GM12878 (cell line): ENCODE measurements around the gene NECAB3. TPM values are rescaled to one million over a fixed set of nuclear protein-coding genes. Genes with fewer than 3 reads are reported as not detected.

Experiments used
- ATAC-seq: fragments of 200-7000 bp; cut with Tn5 transposase; 3 replicates; pipeline ENCODE4 v1.9.1; 2020; ENCODE audit warnings: mild to moderate bottlenecking, moderate library complexity
- BruUV-seq: library from RNA; stranded (reverse); fragments of 400-500 nt; replicated peaks from 2 replicates; lab custom pipeline; 2021; lab: Mats Ljungman, UMichigan
- CTCF ChIA-PET: fragments of 300-600 bp; sonication (Branson Sonifier 250); formaldehyde crosslinking; extraction: SDS; loops from one replicate; lab custom pipeline; 2021; ENCODE audit warnings: inconsistent platforms; lab: Yijun Ruan, JAX
- POLR2A ChIA-PET: fragments of 350-600 bp; formaldehyde crosslinking; extraction: SDS; loops from one replicate; lab custom pipeline; 2021; ENCODE audit warnings: inconsistent platforms; lab: Charles Lee
- RAD21 ChIA-PET: fragments of 300-600 bp; sonication (Branson Sonifier 250); formaldehyde crosslinking; loops from one replicate; lab custom pipeline; 2023; ENCODE audit warnings: antibody characterized with exemption; ENCODE audit not compliant: unreplicated experiment; lab: Charles Lee
- SMC1A ChIA-PET: fragments of 300-600 bp; sonication (Branson Sonifier 250); formaldehyde crosslinking; loops from one replicate; lab custom pipeline; 2023; ENCODE audit not compliant: unreplicated experiment, uncharacterized antibody; lab: Charles Lee
- DNase-seq: peaks from one replicate; pipeline ENCODE4 v3.0.0-alpha.2; 2011; ENCODE audit warnings: low read depth, low spot score
- FAIRE-seq: peaks from 3 replicates; lab custom pipeline; 2011; peaks lifted over from hg19 to GRCh38; lab: Jason Lieb, UNC
- H2AFZ ChIP-seq: 2 replicates; pipeline ENCODE4 v1.6.0; 2011; ENCODE audit warnings: low read depth, low read length, control low read depth; ENCODE audit not compliant: control insufficient read depth
- H3K27ac ChIP-seq: 2 replicates; pipeline ENCODE4 v1.5.1; 2011; ENCODE audit warnings: control low read depth; ENCODE audit not compliant: control insufficient read depth, insufficient read depth
- H3K27me3 ChIP-seq, 2 experiments: replicated peaks in 1 of 2; 2 replicates each; pipeline versions ENCODE4 v1.6.0 to v1.6.1; 2011; ENCODE audit warnings: low read length in 1 of 2; ENCODE audit not compliant: control insufficient read depth in 2 of 2, insufficient read depth in 2 of 2
- H3K36me3 ChIP-seq, 2 experiments: 2 replicates each; pipeline ENCODE4 v1.5.1; 2011; ENCODE audit warnings: low read length in 1 of 2; ENCODE audit not compliant: control insufficient read depth in 2 of 2, insufficient read depth in 2 of 2
- H3K4me1 ChIP-seq: 2 replicates; pipeline ENCODE4 v1.6.1; 2011; ENCODE audit warnings: mild to moderate bottlenecking, low read length, moderate library complexity, mixed read lengths; ENCODE audit not compliant: control insufficient read depth, insufficient read depth
- H3K4me2 ChIP-seq: 2 replicates; pipeline ENCODE4 v1.6.0; 2011; ENCODE audit warnings: control low read depth; ENCODE audit not compliant: control insufficient read depth, insufficient read depth
- H3K4me3 ChIP-seq: fragments of 200-600 bp; sonication (generic); 2 replicates; pipeline ENCODE4 v1.5.1; 2016
- H3K79me2 ChIP-seq: 2 replicates; pipeline ENCODE4 v1.6.0; 2011; ENCODE audit warnings: low read length; ENCODE audit not compliant: control insufficient read depth, insufficient read depth
- H3K9ac ChIP-seq: 2 replicates; pipeline ENCODE4 v1.8.0; 2011; ENCODE audit warnings: low read length, control low read depth, mixed read lengths; ENCODE audit not compliant: control insufficient read depth, insufficient read depth
- H3K9me3 ChIP-seq: replicated peaks from 3 replicates; pipeline ENCODE4 v1.5.1; 2011; ENCODE audit warnings: mild to moderate bottlenecking, low read length; ENCODE audit not compliant: control insufficient read depth, insufficient read depth
- H4K20me1 ChIP-seq: 2 replicates; pipeline ENCODE4 v1.6.0; 2011; ENCODE audit not compliant: control insufficient read depth, insufficient read depth
- ZNF592 ChIP-seq: fragments of 450-650 bp; IDR thresholded peaks from 2 replicates; pipeline ENCODE4 v1.6.1; 2017; ENCODE audit warnings: mild to moderate bottlenecking, moderate library complexity
- ZNF687 ChIP-seq: fragments of 450-650 bp; IDR thresholded peaks from 2 replicates; pipeline ENCODE4 v1.6.1; 2017; ENCODE audit warnings: mild to moderate bottlenecking, moderate library complexity
- WGBS: methylation state at CpG from one replicate; pipeline ENCODE4 v1.1.6; 2016; ENCODE audit warnings: low lambda C conversion rate; ENCODE audit not compliant: insufficient replicate concordance, insufficient coverage; ENCODE audit errors: missing lambda C conversion rate; 5-methylcytosine and 5-hydroxymethylcytosine counted together
- in situ Hi-C: fragments of 300-500 bp; cut with MboI; formaldehyde crosslinking; loops from 9 replicates; pipeline ENCODE4 v1.14.3; 2018; ENCODE audit warnings: mixed read lengths
- intact Hi-C: fragments of 100-400 bp; cut with micrococcal nuclease; formaldehyde crosslinking; loops from one replicate; pipeline ENCODE4 v1.14.2; 2022; ENCODE audit not compliant: unreplicated experiment
- polyA plus RNA-seq, 11 experiments: library from polyadenylated mRNA; depleted of rRNA in 4 of 11; unstranded in 6 of 11; stranded (reverse) in 5 of 11; fragments of >200 nt; fragmentation: Nextera tagmentation in 4 of 11; fragmentation: Illumina TruSeq in 1 of 11; extraction: Ambion mirVana in 4 of 11; extraction: Trizol in 1 of 11; gene quantifications; 1 replicate in 1 of 11; 2 replicates in 10 of 11; pipeline versions ENCODE4 v1.2.1 to v1.2.3, GENCODE V29; 2011 to 2016; ENCODE audit warnings: inconsistent platforms in 2 of 11, missing spikeins in 2 of 11, low read depth in 1 of 11
- total RNA-seq, 4 experiments: library from RNA; depleted of rRNA in 3 of 4; stranded (reverse); fragments of >200 nt in 3 of 4; fragmentation: Illumina TruSeq in 1 of 4; extraction: Trizol in 1 of 4; gene quantifications; 2 replicates each; pipeline versions ENCODE4 v1.2.1 to v1.2.3, GENCODE V29; 2013 to 2021

NECAB3 gene
- total and polyA plus RNA-seq, 10 of the 15 experiments (the other 5 are each of a cell fraction or from before 2014, with no cell fraction given): 0.21 to 17.0 (median 7.2) TPM

- in situ Hi-C loops (no loop called here), intact Hi-C loops (loop anchor here (1.0 to 10.0 kb wide), 2 partner anchors 25 to 460 kb away; no protein-coding TSS in a partner anchor)
- WGBS: 81% methylated on average over 2 of the region's 2 CpGs
- CTCF ChIA-PET: interaction anchor here (0.6 to 3.2 kb wide), 6 partner anchors 11 to 220 kb away, joined by 3 to 20 read pairs (median 4); no protein-coding TSS in a partner anchor
- Histone ChIP-seq H3K9me3 (no peaks in the 10 kb centered on the region), H3K4me2 (no peak overlapping the region), H3K4me1 (peaks cover 29% of the 10 kb centered on the region), H4K20me1 (peaks cover 4% of the 10 kb centered on the region; the same call in 1 of the 2 replicates), H3K27ac (no peak overlapping the region), H3K4me3 (no peak overlapping the region), H3K36me3 (no peaks in the 10 kb centered on the region), H3K9ac (no peak overlapping the region), H3K79me2 (peaks cover 2% of the 10 kb centered on the region), H2AFZ (no peak overlapping the region), H3K27me3 (no peaks in the 10 kb centered on the region)
- BruUV-seq: no TSS peak
- RAD21 ChIA-PET: interaction anchor here (1.4 to 2.2 kb wide), 3 partner anchors 12 to 205 kb away, joined by 4 to 10 read pairs (median 10); partner anchors contain the start of gene CBFA2T2
- POLR2A ChIA-PET: interaction anchor here (0.7 to 3.3 kb wide), 6 partner anchors 22 to 175 kb away, joined by 3 to 20 read pairs (median 3); partner anchors contain the start of genes CBFA2T2 and PXMP4
- SMC1A ChIA-PET: interaction anchor here (0.6 to 1.2 kb wide), 3 partner anchors 11 to 266 kb away, joined by 4 read pairs; no protein-coding TSS in a partner anchor
- FAIRE-seq (no peak), ATAC-seq (no peak), DNase-seq (no peak)
- TF ChIP-seq ZNF687 (no peak), ZNF592 (no peak)
Measured at GRCh38 chr20:33664762-33665144, 9.5 kb downstream of the NECAB3 start.
